ENCODE results near the gene CISTR. TPM values are rescaled to one million over a fixed set of nuclear protein-coding genes. Genes with fewer than 3 reads are reported as not detected.

The CISTR gene
- polyA plus RNA-seq, 1 donor: not detected

DNA sequence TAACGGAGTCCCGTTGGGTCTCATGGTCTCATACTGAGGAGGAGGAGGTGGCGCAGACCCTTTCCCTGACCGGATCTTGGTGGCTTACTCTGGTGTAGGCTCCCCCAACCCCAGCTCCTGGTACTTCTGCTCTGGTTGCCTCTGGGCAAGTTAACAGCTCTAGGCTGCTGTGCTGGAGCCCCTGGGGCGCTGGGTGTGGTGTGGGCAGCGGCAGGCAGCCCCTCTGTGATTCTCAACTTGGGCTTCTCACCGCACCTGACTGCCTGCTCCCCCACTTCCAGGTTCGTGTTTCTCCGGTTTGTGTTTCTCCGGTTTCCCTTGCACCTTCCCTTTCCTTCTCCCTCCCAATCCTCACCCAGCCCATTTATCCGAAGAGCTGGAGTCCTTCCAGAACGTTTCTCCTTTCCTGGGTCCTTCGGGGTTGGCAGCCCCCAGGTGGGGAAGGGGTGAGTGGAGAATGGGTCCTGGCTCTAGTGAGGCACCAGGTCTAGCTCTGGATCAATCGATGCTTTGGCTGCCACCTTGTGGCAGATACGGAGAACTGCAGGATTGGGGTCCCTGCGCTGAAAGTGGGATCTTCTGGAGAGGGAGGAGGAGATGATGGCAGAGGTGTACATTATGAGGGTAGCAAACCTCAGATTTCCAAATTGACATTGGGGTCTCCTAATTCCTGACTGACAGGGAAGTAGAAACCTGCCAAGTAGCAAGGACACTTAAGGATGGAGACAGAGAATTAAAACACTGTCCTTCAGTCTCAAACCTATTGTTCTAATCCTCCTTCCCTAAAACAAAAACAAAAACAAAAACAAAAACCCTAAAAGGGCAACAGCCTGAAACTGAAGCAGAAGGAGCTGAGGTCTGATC is 8.3 kb downstream of the CISTR start:
- DNase-seq: no peak

DNA sequence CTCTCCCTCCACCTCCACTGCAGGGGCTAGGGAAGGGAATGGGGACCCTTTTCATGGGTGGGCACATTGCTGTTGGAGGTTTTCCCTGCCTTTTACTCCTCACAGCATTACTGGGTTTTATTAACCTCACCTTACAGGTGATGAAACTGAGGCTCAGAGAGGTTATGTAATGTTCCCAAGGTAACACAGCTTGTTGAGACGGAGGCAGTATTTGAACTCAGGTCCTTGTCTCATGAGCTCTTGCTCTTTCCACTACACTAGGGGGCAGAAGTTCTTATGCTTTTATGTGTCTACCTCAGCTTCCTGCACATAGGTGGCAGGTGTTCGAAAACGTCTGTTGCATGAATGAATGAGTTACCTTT is 11.7 kb downstream of the CISTR start:
- no peak for DNase-seq

DNA sequence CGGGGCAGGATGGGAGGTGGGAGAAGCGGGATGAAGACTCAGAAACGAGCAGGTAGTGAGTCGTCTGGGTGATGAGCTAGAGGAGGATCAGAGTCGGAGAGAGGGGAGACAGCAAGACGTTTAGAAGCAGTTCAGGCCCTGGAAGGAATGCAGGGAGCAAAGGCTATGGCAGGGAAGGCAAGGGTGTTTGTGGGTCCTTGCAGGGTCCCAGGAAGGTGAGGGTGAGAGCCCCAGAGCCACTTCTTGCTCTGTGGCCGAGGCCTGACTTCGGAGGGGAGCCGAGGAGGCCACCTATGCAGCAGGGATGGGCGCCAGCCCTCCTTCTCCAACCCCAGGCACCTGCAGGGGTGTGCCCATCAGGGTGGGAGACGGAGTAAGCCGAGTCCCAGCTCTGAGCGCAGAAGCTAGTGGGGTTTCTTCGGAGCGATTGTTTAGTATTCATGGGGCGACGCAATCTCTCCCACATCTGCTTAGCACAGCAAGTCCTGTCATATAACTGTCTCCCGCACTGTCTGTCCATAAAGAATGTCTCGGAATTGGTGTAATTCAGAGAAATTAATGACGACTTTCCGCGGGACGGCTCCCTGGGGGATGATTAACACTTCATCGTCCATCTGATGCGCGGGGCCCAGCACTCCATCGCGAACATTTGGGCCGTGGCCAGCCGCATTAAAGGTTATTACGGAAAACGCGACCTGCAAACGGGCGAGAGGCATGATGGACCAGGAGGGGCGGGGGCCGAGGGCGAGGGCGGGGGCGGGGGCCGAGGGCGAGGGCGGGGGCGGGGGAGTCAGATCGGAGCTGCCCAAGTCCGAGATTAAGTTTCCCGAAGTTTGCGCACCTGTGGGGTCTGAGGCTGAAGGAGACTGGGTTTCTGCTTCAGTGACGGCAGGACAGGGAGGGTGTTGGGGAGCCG is 12.3 kb downstream of the CISTR start:
- no peak for DNase-seq

DNA sequence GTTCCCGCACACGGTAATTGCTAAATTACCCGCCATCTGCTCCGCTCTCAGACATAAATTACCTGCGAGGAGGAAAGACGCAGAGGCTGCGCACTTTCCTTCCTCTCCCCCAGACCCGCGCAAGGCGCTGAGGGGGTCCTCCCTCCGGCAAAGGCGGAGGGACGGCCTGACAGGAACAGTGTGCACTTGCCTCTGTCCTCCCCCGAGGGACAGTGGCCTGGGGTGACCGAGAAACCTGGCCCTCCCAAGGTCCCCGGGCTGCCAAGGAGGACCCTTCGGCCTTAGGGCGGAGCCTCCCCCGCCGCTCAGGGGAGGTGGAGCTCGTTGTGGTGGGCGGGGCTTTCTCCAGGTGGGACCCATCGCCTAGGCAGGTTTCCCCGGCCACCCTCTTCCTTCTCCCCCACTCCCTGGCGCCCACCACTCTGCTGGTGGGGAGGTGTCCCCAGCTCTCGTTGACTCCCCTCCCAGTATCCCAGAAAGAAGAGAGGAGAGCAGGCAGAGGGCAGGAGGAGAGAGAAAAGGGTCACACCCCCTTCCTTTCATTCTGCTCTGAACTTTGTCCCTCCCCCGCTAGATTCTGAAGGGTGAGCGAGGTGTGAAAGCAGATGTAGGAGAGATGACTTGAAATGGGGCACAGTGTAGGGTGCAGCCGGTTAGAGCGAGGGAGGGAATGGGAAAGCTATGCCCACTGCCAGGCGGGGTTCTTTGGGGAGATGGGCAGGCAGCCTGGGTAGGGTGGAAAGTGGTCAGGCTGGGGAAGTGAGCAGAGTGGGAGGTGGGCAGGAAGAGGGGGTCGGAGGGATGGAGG is 13.2 kb downstream of the CISTR start:
- no peak for DNase-seq

DNA sequence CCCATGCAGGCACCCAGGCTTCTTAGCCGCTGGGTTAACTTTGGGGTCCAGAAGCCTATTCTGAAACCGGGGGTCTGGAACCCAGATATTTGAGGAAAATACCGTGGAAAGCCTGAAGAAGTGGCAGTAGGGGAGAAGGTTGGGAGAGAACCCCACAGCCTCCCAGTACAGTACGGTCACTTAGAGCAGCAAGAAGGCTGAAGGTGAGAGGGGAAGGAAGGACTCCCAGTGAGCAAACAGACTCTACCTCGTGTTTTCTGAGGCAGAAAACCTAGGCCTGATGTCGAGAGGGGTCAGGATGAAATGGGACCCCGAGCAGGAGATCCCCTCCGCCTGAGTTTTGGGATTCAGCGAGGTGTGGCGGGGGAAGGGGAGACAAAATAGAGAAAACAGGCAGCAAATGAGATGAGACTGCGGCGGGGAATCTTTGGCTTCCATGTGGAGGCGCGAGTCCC is 13.8 kb downstream of the CISTR start:
- DNase-seq: no peak

DNA sequence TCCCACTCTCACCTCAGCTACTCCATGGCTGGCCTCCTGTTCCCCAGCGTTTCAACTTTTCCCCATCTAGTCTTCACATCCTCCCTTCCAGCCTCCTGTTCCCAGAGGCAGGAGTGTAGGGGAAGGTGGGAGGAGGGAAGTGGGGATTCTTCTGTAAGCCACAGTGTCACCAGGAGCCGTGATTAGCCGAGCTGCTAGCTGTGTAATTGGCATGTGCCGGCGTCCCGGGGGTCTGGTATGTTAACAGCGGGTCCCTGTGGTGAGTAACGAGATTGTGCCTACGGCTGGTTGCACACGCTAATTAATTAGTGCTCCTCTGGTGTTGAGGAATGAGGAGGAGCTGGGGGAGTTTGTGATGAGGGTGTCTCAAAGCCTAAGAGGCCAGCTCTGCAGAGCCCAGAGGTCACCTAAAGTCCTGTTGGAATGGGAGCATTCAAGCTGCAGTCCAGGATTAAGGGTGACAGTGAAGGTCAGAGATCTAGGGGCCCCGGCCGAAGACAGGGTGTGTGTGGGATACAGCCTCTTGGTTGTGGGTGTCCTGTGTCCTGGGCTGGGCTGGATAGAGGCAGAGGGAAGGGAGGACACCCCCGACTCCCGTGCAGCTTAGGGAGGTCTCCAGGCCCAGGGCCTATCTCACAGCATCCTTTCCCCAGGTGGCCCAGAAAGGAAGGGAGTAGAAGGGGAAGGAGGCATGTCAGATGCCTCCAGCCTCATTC is 14.5 kb downstream of the CISTR start:
- no peak for DNase-seq

DNA sequence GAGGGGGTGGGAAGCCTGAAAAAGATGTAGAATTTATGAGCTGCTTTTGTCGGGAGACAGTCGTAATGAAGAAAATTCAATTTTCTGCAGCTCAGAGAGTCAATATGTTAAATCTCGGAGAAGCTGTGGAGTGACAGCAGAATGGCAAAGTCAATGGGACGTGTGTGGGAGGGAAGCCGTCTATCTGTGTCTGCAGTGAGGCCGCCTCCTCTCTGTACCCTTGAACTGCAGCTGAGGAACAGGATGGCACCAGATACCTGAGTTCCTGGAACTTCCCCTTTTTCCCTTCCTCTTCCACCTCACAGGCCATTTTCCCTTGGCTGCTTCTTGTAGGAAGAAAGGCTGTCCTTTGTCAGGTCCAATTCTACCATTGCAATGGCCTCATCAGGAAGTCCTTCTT is 15.2 kb downstream of the CISTR start:
- no peak for DNase-seq

DNA sequence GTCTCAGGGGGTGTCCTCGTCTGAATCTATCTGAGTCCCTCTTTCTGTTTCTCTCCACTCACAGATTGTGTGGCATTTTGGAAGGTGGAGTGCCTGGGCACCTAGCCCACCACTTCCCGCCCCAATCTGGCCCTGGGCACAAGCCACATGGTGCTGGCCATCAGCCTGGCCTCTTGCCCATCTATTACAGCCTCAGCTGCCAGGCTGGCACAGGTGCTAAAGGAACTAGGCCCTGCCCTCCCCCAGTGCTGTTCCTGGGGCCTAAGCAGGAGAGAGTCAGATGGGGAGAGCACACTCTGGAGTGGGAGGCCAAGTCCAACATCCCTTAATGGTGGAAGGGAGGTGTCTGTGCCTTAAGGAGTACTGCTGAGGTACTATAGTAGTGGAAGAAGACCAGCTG is 16.2 kb downstream of the CISTR start:
- no peak for DNase-seq

DNA sequence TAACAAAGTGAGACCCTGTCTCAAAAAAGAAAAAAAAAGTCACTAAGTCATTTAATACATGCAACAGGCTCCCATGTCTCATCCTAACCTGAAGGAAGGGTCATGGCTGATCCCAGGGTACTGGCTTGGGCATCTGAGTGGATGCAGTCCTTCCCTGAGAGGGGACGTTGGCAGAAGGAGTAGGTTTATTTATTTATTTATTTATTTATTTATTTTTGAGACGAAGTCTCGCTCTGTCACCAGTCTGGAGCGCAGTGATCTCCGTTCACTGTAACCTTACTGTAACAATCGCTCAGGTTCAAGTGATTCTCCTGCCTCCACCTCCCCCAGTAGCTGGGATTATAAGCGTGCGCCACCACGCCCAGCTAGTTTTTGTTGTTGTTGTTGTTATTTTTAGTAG is 17.4 kb downstream of the CISTR start:
- DNase-seq: no peak

DNA sequence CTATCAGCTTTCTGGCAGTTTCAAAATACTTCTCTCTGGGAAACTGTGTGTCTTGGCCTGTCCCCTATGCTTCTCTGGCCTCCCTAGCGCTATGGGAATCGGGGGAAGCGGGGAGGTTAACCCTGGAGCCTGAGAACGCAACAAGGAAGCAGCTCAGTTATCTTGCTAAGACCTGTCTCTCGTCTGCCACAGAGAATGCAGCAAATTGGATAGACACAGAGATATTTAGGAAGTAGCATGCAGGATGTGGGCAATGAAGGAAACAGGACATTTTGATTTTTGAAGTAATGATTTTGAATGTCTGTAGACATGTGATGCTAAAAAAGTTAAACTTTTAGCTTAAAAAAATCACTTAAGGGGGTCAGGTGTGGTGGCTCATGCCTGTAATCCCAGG is 18.0 kb downstream of the CISTR start:
- DNase-seq: no peak

DNA sequence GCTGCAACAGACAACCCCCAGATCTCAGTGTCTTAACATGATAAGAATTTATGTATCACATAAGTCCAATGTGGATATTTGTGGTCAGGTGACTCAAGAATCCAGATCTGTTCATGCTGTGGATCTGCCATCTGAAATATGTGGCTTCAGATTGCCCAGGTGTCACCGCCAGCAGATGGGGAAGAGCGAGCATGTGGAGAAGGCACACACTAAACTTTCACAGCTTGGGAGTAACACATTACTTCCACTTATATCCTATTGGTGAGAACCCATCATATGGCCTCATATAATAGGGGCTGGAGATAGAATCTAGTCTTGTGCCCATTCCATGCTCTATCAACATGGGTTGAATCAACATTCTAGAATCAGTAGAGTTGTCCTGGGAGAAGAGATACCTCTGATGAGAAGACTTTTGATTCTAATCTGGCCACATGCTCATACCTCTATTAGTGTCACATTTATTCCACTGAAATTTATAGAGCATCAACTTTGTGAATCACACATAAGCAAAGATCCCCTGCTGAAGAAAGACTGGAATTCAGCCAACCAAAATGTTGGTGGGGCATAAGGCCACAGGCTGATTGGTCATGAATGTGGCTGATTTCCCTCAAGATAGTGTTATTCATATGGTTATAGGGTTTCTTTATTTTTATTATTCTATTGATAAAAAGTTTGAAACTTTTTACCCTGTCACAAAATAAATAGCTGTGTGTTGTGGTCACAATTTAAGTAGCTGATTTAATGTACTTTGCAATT is 18.6 kb downstream of the CISTR start:
- no peak for DNase-seq

DNA sequence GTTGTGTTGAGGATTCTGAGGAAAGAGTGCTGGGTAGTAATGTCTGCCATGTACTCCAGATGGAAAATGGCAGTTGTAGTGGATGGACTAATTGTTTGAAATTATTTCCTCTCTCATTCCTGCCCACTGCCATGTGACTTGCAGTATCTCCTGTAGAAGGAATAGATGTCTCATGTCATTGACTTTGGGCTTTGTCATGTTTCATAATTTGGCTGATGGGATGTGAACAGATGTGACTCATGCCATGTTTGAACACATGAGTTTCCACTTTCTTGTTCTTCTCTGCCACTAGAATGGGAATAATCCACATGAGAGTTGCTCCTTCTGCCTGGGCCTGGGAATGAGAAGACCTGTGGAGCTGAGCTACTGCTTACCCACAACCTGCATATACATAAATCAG is 22.1 kb downstream of the CISTR start:
- no peak for DNase-seq

DNA sequence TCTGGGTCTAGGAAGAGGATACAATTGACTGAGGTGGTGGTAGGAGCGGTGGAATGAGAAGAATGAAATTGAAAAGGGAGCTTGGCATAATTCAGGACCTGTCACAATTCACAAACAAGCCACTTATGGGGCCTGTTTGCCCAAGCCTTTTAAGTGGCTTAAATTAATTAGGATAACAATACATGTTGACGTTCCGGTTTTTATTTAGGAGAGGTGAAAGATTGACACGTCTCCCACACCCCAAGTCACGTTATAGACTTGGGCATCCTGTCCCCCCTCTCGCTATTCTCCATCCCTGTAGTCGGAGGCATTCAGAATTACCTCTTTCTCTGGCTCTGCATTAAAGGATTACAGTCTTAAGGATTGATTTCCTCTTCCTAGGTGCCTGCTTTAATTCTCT is 23.6 kb downstream of the CISTR start:
- no peak for DNase-seq

DNA sequence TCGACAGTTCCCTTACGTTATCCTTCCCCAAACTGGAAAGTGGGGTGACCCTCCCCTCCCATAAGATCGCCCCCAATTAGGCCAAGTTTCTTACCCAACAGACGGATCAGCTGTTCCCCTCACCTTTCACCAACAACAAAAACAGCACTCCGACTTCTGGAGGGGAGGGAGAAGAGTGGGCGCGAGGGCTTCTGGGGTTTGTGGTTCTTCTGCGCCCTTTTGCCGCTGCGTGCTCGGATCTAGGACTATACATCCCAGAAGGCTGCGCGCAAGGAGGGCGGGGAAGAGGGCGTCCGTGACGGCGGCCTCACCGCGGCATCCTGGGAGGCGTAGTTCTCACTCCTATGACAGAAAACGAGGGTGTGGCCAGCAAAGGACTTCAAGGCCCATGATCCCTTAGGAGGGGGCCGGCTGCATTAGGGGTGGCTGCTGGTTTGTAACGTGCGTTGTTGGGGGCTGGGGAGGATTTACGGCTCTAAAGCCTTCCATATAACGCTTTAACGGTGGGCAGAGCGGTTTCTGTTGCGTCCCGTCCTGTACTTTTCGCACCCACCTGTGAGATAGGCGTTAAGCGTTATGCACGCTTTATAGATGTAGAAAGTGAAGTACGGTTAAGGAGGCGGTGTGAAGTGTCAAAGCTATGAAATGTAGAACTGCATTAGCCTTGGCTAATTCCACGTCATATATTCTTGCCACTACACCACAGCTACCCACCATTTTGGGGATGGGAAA is 24.3 kb downstream of the CISTR start, which contains the start of gene CALCOCO1:
CALCOCO1 (minus strand) TSS at position 143 of the 732 bp plus-strand sequence. CDS start 2,210 bp downstream, outside the sequence.
- DNase-seq: peak; percentile 98

DNA sequence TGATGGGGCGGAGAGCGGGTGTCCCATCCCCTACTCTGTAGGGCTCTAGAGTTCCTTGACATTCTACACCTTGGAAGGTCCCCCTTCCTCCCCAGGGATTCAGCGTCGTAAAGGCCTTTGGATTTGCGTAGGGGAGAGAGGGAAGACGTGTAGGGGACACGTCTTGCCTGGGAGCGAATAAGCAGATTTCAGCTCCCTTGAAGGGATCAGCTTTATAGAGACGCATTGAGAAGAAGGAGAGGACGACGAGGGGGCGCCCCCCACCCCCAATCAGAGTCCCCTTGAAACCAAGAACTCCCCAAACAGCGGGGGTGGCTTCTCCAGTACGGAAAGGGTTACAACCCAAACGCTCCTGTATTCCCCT is 24.9 kb downstream of the CISTR start:
- DNase-seq: no peak

DNA sequence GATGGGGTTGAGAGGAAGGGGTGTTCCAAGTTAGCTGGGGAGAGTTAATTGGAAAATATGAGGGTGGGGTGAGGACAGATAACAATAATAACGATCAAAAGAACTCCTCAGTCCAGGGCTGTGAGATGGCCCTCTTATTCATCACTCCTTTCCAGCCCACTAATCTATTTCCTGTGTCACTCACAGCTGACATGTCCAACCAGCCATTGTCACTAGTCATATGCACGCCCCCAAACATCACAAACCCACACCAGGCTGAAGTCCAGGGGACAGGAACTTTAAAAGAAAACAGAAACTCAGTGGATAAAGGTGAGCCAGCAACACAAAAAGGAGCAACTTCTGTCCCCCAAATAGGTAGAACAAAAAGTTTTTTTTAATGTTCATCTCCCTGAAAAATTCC is 25.4 kb downstream of the CISTR start:
- DNase-seq: no peak

DNA sequence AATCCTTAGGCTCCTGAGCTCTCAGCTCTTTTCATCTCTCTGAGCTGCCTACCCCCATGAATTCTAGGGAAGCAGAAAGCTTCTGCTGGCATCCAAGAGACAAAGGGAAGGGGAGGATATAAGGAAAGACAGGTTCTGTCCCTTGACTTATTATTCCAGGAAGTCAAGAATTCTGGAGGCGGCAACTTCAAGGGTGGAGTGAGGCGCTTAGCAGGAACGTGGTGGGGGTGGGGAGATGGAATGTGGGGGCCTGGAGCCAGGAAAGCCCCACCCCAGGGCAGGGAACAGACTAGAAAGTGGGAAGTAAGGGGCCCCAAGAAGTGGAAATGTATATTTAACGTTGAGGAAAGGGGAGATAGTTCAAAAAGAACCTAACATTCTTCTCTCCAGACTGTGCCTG is 26.0 kb downstream of the CISTR start:
- DNase-seq: no peak

DNA sequence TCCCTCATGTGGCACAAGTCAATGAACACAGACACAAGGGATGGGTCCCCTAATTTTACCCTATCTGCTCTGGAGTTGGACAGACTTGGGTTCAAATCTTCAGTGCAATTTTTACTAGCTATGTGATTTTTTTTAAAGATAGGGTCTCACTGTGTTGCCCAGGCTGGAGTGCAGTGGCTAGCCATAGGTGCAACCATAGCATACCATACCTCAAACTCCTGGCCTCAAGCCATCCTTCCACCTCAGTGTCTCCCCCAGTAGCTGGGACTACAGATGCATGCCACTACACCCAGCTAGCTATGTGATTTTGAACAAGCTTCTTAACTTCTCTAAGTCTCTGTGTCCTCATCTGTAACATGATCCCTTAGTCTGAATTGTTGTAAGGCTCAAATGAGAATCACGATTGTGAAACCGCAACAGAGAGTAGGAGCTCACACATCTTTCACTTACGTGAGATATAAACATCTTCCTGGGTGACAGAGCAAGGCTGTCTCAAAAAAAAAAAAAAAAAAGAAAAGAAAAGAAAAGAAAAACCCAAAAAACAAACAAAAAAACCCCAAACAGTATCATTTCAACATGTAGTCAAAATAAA is 29.2 kb downstream of the CISTR start:
- DNase-seq: no peak

DNA sequence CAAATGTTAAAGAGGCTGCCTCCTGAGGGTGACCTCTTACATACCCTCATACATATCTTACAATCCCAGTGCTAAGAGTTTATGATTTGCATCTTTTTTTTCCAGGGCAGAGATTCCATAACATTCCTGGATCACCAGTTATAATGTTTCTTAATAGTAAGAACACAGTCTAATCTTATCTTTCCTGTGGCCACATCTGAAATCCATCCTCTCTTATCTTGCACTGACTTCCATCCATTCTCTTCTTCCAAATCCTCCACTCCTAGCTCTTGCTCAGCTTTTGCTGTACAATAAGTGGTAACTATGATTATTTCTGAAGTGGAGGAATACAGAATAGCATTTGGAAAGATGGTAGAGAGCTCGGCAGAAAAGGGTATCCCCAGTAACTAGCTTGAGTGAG is 30.8 kb downstream of the CISTR start:
- DNase-seq: no peak

DNA sequence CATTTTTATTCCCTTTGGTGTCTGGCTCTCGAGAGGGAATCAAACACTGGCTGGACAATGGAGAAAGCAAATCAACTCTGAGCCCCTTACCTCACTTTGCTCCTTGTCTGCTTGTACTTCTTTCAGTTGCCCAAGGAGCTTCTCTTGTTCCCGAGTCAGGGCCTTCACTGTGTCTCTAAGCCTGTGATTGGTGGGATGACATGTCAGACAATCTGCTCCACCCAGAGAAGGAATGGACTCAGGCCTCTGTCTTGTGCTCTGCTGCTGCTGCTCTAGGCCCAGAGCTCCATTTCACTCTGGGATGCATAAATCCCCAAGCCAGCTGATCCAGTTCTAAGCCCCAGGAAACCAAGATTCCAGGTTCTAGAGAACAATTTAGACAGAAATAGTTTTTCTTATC is 32.1 kb downstream of the CISTR start:
- DNase-seq: no peak

Measured in left kidney (tissue), 2 donors.